ENCODE data around the gene BLOC1S4.

Gene BLOC1S4

GRCh38 chr4:6747294-6748051, 31.5 kb downstream of the BLOC1S4 start:
- H3K27me3 Mint-ChIP-seq (ENCODE audit: low read depth), result peaks cover 8% of the 10 kb centered on the region
- peaks cover 22% of the 10 kb centered on the region for H3K4me1 Mint-ChIP-seq
- no peak overlapping the region for H3K4me3 Mint-ChIP-seq
- no peak for TF ChIP-seq CTCF (IDR thresholded peaks at IDR 0.05; ENCODE audit: unreplicated experiment in 3 of 3)
- peak overlapping the region; percentile 53 to 95 (median 84) for H3K27ac Mint-ChIP-seq
- no peaks in the 10 kb centered on the region for H3K36me3 Mint-ChIP-seq (ENCODE audit: low read depth)
- H3K9me3 Mint-ChIP-seq, result no peaks in the 10 kb centered on the region

GRCh38 chr4:6748286-6748685, 32.3 kb downstream of the BLOC1S4 start:
- Mint-ChIP-seq H3K27me3 (ENCODE audit: low read depth) (peaks cover 8% of the 10 kb centered on the region), H3K9me3 (no peaks in the 10 kb centered on the region), H3K27ac (peak overlapping the region in 1 of 3 experiments; percentile 26), H3K4me3 (no peak overlapping the region), H3K36me3 (ENCODE audit: low read depth) (no peaks in the 10 kb centered on the region), H3K4me1 (peaks cover 22% of the 10 kb centered on the region)
- TF ChIP-seq CTCF (IDR thresholded peaks at IDR 0.05; ENCODE audit: unreplicated experiment in 3 of 3), result no peak

DNA sequence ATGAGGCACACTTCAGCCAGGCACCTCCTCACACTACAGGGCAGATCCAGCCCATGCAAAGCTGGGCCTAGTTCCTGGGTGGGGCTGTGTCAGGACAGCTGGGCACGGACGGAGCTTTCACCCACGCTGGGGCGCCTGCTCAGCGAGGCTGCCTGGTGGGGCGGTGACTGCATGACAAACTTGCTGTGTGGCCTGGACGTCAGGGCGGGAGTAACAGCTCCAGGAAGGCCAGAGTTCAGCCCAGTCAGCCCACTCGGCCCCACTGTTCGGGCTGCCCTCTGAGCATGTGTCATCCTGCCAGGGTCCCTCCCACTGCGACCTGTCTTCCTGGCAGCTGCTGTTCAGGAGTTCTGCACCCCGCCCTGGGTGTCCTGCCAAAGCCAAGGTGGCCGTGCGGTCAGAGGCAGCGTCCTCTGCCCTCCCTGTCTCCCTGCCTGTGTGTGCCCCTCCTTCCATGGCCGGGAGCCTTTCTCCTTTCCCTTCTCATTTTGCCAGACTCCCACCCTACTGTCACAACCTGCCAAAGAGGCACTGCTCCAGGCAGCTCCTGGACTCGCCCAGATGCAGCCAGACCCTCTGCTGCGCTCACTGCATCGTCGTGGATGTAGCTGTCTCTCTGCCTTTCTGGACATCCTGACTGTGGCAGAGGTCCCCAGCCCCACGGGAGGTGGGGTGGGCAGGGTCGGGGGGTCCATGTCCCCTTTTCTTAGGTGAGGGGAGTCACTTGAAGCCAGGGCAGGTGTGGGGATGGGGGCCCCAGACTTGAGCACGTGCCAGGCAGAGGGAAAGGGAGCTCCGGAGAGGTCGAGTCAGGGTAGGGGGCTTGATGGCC, 33.6 kb downstream of the BLOC1S4 start:
- H3K4me3 Mint-ChIP-seq, result peak overlapping the region in 1 of 3 experiments; percentile 12
- no peaks in the 10 kb centered on the region for H3K36me3 Mint-ChIP-seq (ENCODE audit: low read depth)
- no peak for TF ChIP-seq CTCF (IDR thresholded peaks at IDR 0.05; ENCODE audit: unreplicated experiment in 3 of 3)
- peaks cover 4% of the 10 kb centered on the region for H3K27me3 Mint-ChIP-seq (ENCODE audit: low read depth)
- H3K9me3 Mint-ChIP-seq, result no peaks in the 10 kb centered on the region
- H3K4me1 Mint-ChIP-seq, result peaks cover 22% of the 10 kb centered on the region
- H3K27ac Mint-ChIP-seq, result peak overlapping the region; percentile 23 to 47 (median 30)

DNA sequence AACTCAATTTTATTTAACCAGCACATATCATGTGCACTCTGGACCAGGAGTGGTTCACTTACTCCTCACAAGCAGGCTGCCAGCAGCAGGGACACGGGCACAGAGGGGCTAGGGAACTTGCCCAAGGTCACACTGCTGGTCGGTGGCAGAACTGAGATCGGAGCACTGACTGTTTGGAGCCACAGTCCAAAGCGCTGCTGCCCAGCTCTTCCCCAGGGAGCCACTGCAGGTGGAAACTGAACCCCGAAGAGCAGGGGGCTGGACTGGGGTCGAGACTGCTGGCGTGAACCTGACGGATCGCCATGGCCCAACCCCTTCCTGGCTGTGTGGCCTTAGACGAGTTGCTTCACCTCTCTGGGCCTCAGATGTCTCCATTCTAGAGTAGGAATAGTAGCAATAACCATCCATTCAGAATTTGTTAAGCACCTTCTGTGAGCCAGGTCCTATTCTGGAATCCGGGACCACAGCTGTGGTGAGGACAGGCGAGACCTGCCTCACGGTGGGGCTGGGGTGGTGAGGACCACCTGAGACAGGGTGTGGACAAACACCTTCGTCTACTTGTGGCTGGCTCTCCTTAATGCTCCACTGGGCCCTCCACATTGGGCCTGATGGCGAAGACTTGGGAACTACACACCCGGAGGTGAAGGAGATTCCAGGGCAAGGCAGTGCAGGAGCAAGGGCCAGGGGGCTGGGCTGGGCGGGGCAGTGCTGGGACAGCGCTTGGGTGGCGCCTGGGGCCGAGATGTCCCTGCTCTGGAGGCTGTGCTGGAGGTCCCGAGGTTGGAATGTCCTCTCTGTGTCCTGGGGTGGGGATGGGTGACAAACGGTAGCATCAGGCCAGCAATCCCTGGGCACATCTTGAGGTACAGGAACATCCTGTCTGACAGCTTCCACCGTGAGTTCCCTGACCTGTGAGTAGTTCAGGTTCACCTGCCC, 34.6 kb downstream of the BLOC1S4 start:
- Mint-ChIP-seq H3K4me1 (peaks cover 22% of the 10 kb centered on the region), H3K27me3 (ENCODE audit: low read depth) (peaks cover 4% of the 10 kb centered on the region), H3K4me3 (no peak overlapping the region), H3K9me3 (no peaks in the 10 kb centered on the region), H3K36me3 (ENCODE audit: low read depth) (no peaks in the 10 kb centered on the region), H3K27ac (no peak overlapping the region)
- TF ChIP-seq CTCF (IDR thresholded peaks at IDR 0.05; ENCODE audit: unreplicated experiment in 3 of 3), result no peak

DNA sequence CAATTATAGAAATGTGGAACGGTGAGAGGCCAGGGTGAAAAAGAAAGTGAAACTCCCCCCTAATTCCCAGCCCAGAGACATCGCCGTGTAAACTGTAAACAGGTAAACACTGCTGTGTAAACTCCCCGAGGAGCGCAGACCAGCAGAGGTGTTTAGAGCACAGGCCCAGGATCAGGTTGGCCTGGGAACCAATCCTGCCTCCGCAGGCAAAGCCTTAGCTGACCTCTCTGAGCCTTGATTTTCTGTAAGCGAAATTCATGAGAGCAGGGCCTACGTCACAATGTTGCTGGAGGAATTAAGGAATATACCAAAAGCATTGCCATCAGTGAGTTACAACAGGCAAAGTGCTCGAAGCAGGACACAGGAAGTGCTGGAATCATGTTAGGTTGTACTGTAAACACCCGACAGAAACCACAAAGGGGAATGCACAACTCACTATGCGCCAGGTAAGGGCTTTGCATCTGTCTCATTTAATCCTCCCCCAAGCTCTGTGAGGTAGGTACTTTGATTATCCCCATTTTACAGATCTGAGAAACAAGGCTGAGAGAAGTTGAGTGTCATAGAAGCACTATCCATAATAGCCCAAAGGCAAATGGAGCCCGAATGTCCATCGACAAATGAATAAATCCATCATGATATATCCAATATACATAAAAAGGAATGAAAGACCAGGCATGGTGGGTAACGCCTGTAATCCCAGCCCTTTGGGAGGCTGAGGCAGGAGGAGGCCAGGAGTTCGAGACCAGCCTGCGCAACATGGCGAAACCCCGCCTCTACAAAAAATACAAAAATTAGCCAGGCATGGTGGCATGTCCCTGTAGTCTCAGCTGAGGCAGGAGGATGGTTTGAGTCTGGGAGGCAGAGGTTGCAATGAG, 35.9 kb downstream of the BLOC1S4 start:
- no peaks in the 10 kb centered on the region for H3K9me3 Mint-ChIP-seq
- no peak overlapping the region for H3K27ac Mint-ChIP-seq
- TF ChIP-seq CTCF (IDR thresholded peaks at IDR 0.05; ENCODE audit: unreplicated experiment in 3 of 3), result no peak
- no peaks in the 10 kb centered on the region for H3K36me3 Mint-ChIP-seq (ENCODE audit: low read depth)
- no peaks in the 10 kb centered on the region for H3K27me3 Mint-ChIP-seq (ENCODE audit: low read depth)
- H3K4me1 Mint-ChIP-seq, result peaks cover 19% of the 10 kb centered on the region
- no peak overlapping the region for H3K4me3 Mint-ChIP-seq
